ENCODE measurements around the gene PRICKLE2. TPM values are rescaled to one million over a fixed set of nuclear protein-coding genes. Genes with fewer than 3 reads are reported as not detected.

The PRICKLE2 gene
- total RNA-seq, 1 experiment from 2014 or later = 4.2 TPM

GRCh38 chr3:64167868-64168267, 57.4 kb downstream of the PRICKLE2 start:
- no peaks in the 10 kb centered on the region for H3K9me3 ChIP-seq

GRCh38 chr3:64167351-64167750, 57.9 kb downstream of the PRICKLE2 start:
- H3K9me3 Mint-ChIP-seq (ENCODE audit: unreplicated experiment) = no peaks in the 10 kb centered on the region
- ChIA-PET POLR2A (no interaction called here), CTCF (no interaction called here)
- no peak overlapping the region for H3K4me3 Mint-ChIP-seq (ENCODE audit: unreplicated experiment)
- no peak overlapping the region for H3K27ac Mint-ChIP-seq (ENCODE audit: unreplicated experiment)
- Histone ChIP-seq H3K27me3 (replicated peaks; ENCODE audit: control insufficient read depth, insufficient read depth, low read length) (no peaks in the 10 kb centered on the region), H3K4me3 (ENCODE audit: low read depth, low read length) (no peak overlapping the region), H3K36me3 (ENCODE audit: control insufficient read depth, insufficient read depth, low read length) (no peaks in the 10 kb centered on the region), H3K4me1 (peaks cover 31% of the 10 kb centered on the region), H3K9me3 (no peaks in the 10 kb centered on the region)
- intact Hi-C loops (cut with micrococcal nuclease; ENCODE audit: unreplicated experiment) = no loop called here
- peaks cover 6% of the 10 kb centered on the region for H3K36me3 Mint-ChIP-seq (ENCODE audit: insufficient read depth, unreplicated experiment)
- H3K4me1 Mint-ChIP-seq (ENCODE audit: low read depth, unreplicated experiment) = peaks cover 18% of the 10 kb centered on the region
- BruUV-seq (replicated peaks) = no TSS peak
- H3K27me3 Mint-ChIP-seq (ENCODE audit: insufficient read depth, unreplicated experiment) = no peaks in the 10 kb centered on the region
- no peak for TF ChIP-seq CTCF (IDR thresholded peaks at IDR 0.05; ENCODE audit: insufficient read depth in 1 of 2, low read depth in 1 of 2, low read length in 1 of 2, severe bottlenecking in 1 of 2, unreplicated experiment in 1 of 2)
- no peak for DNase-seq

More at GRCh38 chr3:64167868-64168267, 57.4 kb downstream of the PRICKLE2 start:
- TF ChIP-seq CTCF (IDR thresholded peaks at IDR 0.05; ENCODE audit: insufficient read depth in 1 of 2, low read depth in 1 of 2, low read length in 1 of 2, severe bottlenecking in 1 of 2, unreplicated experiment in 1 of 2) = no peak
- peaks cover 18% of the 10 kb centered on the region for H3K4me1 Mint-ChIP-seq (ENCODE audit: low read depth, unreplicated experiment)
- H3K9me3 Mint-ChIP-seq (ENCODE audit: unreplicated experiment) = no peaks in the 10 kb centered on the region
- Histone ChIP-seq H3K4me3 (ENCODE audit: low read depth, low read length) (no peak overlapping the region), H3K27me3 (replicated peaks; ENCODE audit: control insufficient read depth, insufficient read depth, low read length) (no peaks in the 10 kb centered on the region), H3K36me3 (ENCODE audit: control insufficient read depth, insufficient read depth, low read length) (no peaks in the 10 kb centered on the region), H3K4me1 (peaks cover 30% of the 10 kb centered on the region)
- intact Hi-C loops (cut with micrococcal nuclease; ENCODE audit: unreplicated experiment) = no loop called here
- no peak overlapping the region for H3K4me3 Mint-ChIP-seq (ENCODE audit: unreplicated experiment)
- no peaks in the 10 kb centered on the region for H3K27me3 Mint-ChIP-seq (ENCODE audit: insufficient read depth, unreplicated experiment)
- no TSS peak for BruUV-seq (replicated peaks)
- no peak for DNase-seq
- no peak overlapping the region for H3K27ac Mint-ChIP-seq (ENCODE audit: unreplicated experiment)
- CTCF ChIA-PET = no interaction called here
- H3K36me3 Mint-ChIP-seq (ENCODE audit: insufficient read depth, unreplicated experiment) = peaks cover 6% of the 10 kb centered on the region
- POLR2A ChIA-PET = no interaction called here

GRCh38 chr3:64166584-64167162, 58.6 kb downstream of the PRICKLE2 start:
- ChIA-PET CTCF (no interaction called here), POLR2A (no interaction called here)
- Histone ChIP-seq H3K36me3 (ENCODE audit: control insufficient read depth, insufficient read depth, low read length) (no peaks in the 10 kb centered on the region), H3K4me1 (peaks cover 37% of the 10 kb centered on the region), H3K9me3 (no peaks in the 10 kb centered on the region; the same call in 1 of the 2 replicates), H3K27me3 (replicated peaks; ENCODE audit: control insufficient read depth, insufficient read depth, low read length) (no peaks in the 10 kb centered on the region), H3K4me3 (ENCODE audit: low read depth, low read length) (no peak overlapping the region)
- Mint-ChIP-seq H3K27me3 (ENCODE audit: insufficient read depth, unreplicated experiment) (no peaks in the 10 kb centered on the region), H3K4me1 (ENCODE audit: low read depth, unreplicated experiment) (peaks cover 22% of the 10 kb centered on the region), H3K4me3 (ENCODE audit: unreplicated experiment) (no peak overlapping the region), H3K27ac (ENCODE audit: unreplicated experiment) (no peak overlapping the region), H3K36me3 (ENCODE audit: insufficient read depth, unreplicated experiment) (peaks cover 6% of the 10 kb centered on the region), H3K9me3 (ENCODE audit: unreplicated experiment) (no peaks in the 10 kb centered on the region)
- BruUV-seq (replicated peaks) = no TSS peak
- DNase-seq = no peak
- intact Hi-C loops (cut with micrococcal nuclease; ENCODE audit: unreplicated experiment) = loop anchor here (1.0 kb wide), 1 partner anchor 136 kb away; no protein-coding TSS in a partner anchor
- TF ChIP-seq CTCF (IDR thresholded peaks at IDR 0.05; ENCODE audit: insufficient read depth in 1 of 2, low read depth in 1 of 2, low read length in 1 of 2, severe bottlenecking in 1 of 2, unreplicated experiment in 1 of 2) = peak in 1 of 2 experiments; percentile 9
